ENCODE measurements around the gene CACNB2. TPM values are rescaled to one million over a fixed set of nuclear protein-coding genes. Genes with fewer than 3 reads are reported as not detected.

Gene CACNB2
- total and polyA plus RNA-seq, 4 donors, result 2.8 to 14.6 (median 7.7) TPM

DNA sequence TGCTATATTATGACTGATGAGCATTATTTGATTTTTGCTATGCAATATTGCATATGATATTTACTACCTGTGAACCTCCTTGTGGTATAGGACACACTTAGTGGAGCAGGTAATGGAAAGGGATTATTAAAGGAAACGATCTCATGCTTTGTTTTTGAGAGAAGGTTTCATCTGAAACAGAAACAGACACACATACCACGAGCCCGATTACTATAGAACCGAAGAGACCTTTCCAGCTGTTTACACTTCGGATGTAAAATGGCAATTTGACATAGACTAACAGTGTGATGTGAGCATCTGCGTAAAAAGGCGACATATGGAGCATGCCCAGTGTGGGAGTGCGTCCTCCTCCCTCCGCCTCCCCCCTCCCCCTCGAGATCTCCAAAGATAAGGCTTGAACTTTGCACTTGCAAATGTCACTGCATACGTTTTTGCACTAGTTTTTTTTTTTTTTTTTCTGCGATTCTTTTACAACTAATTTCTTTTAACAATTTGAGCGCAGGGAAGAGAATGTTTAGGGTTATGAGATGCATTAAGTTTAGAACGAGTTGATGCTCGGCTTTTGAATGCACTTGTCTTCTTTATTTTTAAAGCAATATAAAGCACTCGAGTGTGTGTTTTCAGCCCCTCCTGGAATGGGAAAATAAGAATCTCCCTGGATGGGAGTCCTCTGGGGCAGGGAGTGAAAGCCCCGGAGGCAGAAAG lies 260.1 kb downstream of the CACNB2 start:
- Histone ChIP-seq H3K36me3 (ENCODE audit: control insufficient read depth in 1 of 2, insufficient read depth in 2 of 2, low read length in 1 of 2) (no peaks in the 10 kb centered on the region), H3K4me1 (ENCODE audit: control insufficient read depth in 1 of 2, insufficient read depth in 2 of 2, low read length in 2 of 2) (no peaks in the 10 kb centered on the region), H3K9me3 (ENCODE audit: control insufficient read depth, low read length) (no peaks in the 10 kb centered on the region), H3K27me3 (ENCODE audit: control insufficient read depth in 1 of 2, insufficient read depth in 2 of 2, low read length in 1 of 2) (no peaks in the 10 kb centered on the region), H3K27ac (ENCODE audit: low read depth in 1 of 2, low read length in 2 of 2) (no peak overlapping the region), H3K4me3 (ENCODE audit: low read length in 2 of 2) (peak overlapping the region; percentile 12 to 44)
- intact Hi-C loops (cut with DNase I), result no loop called here
- 5 to 12% methylated on average over 17 of the region's 17 CpGs for WGBS, 2 donors
- DNase-seq (no peak), ATAC-seq (ENCODE audit: low FRiP score) (no peak)

DNA sequence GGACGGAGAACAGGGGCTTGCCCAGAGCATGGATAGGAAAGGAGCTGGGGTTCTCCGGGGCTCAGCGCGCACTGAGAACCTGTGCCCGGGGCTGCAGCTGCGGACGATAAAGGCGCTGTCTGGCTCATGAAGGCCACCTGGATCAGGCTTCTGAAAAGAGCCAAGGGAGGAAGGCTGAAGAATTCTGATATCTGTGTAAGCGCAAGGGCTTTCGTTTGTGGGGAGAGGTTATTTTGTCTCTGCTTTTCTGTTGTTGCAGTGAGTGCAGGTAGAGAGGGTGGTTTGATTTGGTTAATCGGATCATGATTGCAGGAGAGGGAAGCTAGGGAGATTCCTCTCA lies 260.7 kb downstream of the CACNB2 start:
- H3K36me3 ChIP-seq (ENCODE audit: control insufficient read depth in 1 of 2, insufficient read depth in 2 of 2, low read length in 1 of 2), result no peaks in the 10 kb centered on the region
- ATAC-seq (ENCODE audit: low FRiP score) (peak; percentile 63), DNase-seq (no peak)
- no peaks in the 10 kb centered on the region for H3K27me3 ChIP-seq (ENCODE audit: control insufficient read depth in 1 of 2, insufficient read depth in 2 of 2, low read length in 1 of 2)
- WGBS, 2 donors, result 11 to 19% methylated on average over 11 of the region's 11 CpGs
- no peak overlapping the region for H3K27ac ChIP-seq (ENCODE audit: low read depth in 1 of 2, low read length in 2 of 2)
- H3K4me1 ChIP-seq (ENCODE audit: control insufficient read depth in 1 of 2, insufficient read depth in 2 of 2, low read length in 2 of 2), result no peaks in the 10 kb centered on the region
- intact Hi-C loops (cut with DNase I), result no loop called here
- peak overlapping the region in 1 of 2 donors; percentile 44 for H3K4me3 ChIP-seq (ENCODE audit: low read length in 2 of 2)
- H3K9me3 ChIP-seq (ENCODE audit: control insufficient read depth, low read length), result no peaks in the 10 kb centered on the region

DNA sequence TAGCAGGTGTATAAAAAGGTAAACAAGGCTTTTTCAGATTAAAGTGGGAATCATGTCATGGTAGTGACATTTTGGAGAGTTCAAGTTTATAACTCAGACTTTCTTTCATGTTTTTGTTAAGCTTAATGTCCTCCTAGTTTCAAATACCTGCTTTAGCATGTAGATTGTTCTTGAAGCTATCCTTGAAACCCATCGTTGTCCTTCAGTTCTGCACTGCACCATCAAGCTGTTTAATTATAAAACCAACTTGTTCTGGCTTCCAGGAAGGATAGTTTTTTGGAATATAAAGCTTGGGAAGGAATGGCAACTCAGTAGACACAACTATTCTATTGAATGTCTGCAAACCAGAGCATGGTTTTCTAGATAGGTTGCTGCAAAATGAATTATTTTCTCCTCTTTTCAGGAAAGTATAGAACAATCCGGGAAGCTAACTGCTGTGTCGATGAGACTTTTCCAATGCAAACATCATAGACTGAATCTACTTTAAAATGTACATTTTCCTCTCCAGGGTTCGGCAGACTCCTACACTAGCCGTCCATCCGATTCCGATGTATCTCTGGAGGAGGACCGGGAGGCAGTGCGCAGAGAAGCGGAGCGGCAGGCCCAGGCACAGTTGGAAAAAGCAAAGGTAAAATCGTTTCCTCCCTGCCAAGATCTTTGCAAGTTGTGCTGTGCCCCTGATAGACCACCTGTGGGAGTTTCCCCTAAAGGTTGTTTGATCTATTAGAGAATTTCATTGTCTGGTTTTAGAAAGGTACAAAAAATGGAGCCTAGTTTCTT lies 261.4 kb downstream of the CACNB2 start:
- intact Hi-C loops (cut with DNase I), result no loop called here
- 94 to 96% methylated on average over 12 of the region's 12 CpGs for WGBS, 2 donors
- Histone ChIP-seq H3K27me3 (ENCODE audit: control insufficient read depth in 1 of 2, insufficient read depth in 2 of 2, low read length in 1 of 2) (no peaks in the 10 kb centered on the region), H3K9me3 (ENCODE audit: control insufficient read depth, low read length) (no peaks in the 10 kb centered on the region), H3K4me3 (ENCODE audit: low read length in 2 of 2) (no peak overlapping the region), H3K4me1 (ENCODE audit: control insufficient read depth in 1 of 2, insufficient read depth in 2 of 2, low read length in 2 of 2) (no peaks in the 10 kb centered on the region), H3K27ac (ENCODE audit: low read depth in 1 of 2, low read length in 2 of 2) (no peak overlapping the region), H3K36me3 (ENCODE audit: control insufficient read depth in 1 of 2, insufficient read depth in 2 of 2, low read length in 1 of 2) (no peaks in the 10 kb centered on the region)
- no peak for DNase-seq
- no peak for ATAC-seq (ENCODE audit: low FRiP score)

DNA sequence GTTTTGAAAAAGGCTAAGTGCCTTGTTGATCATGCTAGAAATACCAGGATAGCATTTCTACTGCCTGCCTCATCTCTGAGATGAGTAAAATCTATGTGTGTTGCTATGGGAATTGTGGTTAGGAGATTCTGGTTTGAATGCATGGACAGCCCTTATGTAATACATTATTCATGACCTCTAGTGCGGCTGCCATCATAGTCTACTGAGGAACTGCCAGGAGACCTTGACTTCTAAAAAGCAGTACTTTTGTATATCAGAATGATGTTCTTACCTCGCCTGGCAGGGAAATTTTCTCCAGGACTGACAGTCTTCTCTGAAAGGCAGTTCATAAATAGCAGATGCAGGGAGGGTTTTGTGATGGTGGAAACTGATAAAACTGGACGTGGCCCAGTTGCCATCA lies 262.6 kb downstream of the CACNB2 start:
- 94 to 97% methylated on average over 3 of the region's 3 CpGs for WGBS, 2 donors
- Histone ChIP-seq H3K9me3 (ENCODE audit: control insufficient read depth, low read length) (no peaks in the 10 kb centered on the region), H3K27ac (ENCODE audit: low read depth in 1 of 2, low read length in 2 of 2) (no peak overlapping the region), H3K36me3 (ENCODE audit: control insufficient read depth in 1 of 2, insufficient read depth in 2 of 2, low read length in 1 of 2) (no peaks in the 10 kb centered on the region), H3K27me3 (ENCODE audit: control insufficient read depth in 1 of 2, insufficient read depth in 2 of 2, low read length in 1 of 2) (no peaks in the 10 kb centered on the region), H3K4me3 (ENCODE audit: low read length in 2 of 2) (no peak overlapping the region), H3K4me1 (ENCODE audit: control insufficient read depth in 1 of 2, insufficient read depth in 2 of 2, low read length in 2 of 2) (no peaks in the 10 kb centered on the region)
- ATAC-seq (ENCODE audit: low FRiP score) (no peak), DNase-seq (no peak)
- intact Hi-C loops (cut with DNase I), result no loop called here

- no peak for ATAC-seq (ENCODE audit: low FRiP score)
- H3K27ac ChIP-seq (ENCODE audit: low read depth in 1 of 2, low read length in 2 of 2), result no peak overlapping the region
- H3K4me3 ChIP-seq (ENCODE audit: low read length in 2 of 2), result no peak overlapping the region
- no peaks in the 10 kb centered on the region for H3K4me1 ChIP-seq (ENCODE audit: control insufficient read depth in 1 of 2, insufficient read depth in 2 of 2, low read length in 2 of 2)
- H3K9me3 ChIP-seq (ENCODE audit: control insufficient read depth, low read length), result no peaks in the 10 kb centered on the region
- no peak for DNase-seq
- H3K27me3 ChIP-seq (ENCODE audit: control insufficient read depth in 1 of 2, insufficient read depth in 2 of 2, low read length in 1 of 2), result no peaks in the 10 kb centered on the region
- 93 to 95% methylated on average over 5 of the region's 5 CpGs for WGBS, 2 donors
- intact Hi-C loops (cut with DNase I), result no loop called here
- H3K36me3 ChIP-seq (ENCODE audit: control insufficient read depth in 1 of 2, insufficient read depth in 2 of 2, low read length in 1 of 2), result no peaks in the 10 kb centered on the region
These were observed 264.3 kb downstream of the CACNB2 start for GRCh38 chr10:18404530-18404929.

- intact Hi-C loops (cut with DNase I), result no loop called here
- 95 to 97% methylated on average over 4 of the region's 4 CpGs for WGBS, 2 donors
- no peaks in the 10 kb centered on the region for H3K9me3 ChIP-seq (ENCODE audit: control insufficient read depth, low read length)
- no peak for DNase-seq
- ATAC-seq (ENCODE audit: low FRiP score), result no peak
- H3K4me3 ChIP-seq (ENCODE audit: low read length in 2 of 2), result no peak overlapping the region
- no peaks in the 10 kb centered on the region for H3K36me3 ChIP-seq (ENCODE audit: control insufficient read depth in 1 of 2, insufficient read depth in 2 of 2, low read length in 1 of 2)
- no peaks in the 10 kb centered on the region for H3K4me1 ChIP-seq (ENCODE audit: control insufficient read depth in 1 of 2, insufficient read depth in 2 of 2, low read length in 2 of 2)
- no peak overlapping the region for H3K27ac ChIP-seq (ENCODE audit: low read depth in 1 of 2, low read length in 2 of 2)
- H3K27me3 ChIP-seq (ENCODE audit: control insufficient read depth in 1 of 2, insufficient read depth in 2 of 2, low read length in 1 of 2), result no peaks in the 10 kb centered on the region
These were observed 265.9 kb downstream of the CACNB2 start for GRCh38 chr10:18406136-18406535.

- no peaks in the 10 kb centered on the region for H3K27me3 ChIP-seq (ENCODE audit: control insufficient read depth in 1 of 2, insufficient read depth in 2 of 2, low read length in 1 of 2)
- H3K27ac ChIP-seq (ENCODE audit: low read depth in 1 of 2, low read length in 2 of 2), result no peak overlapping the region
- H3K4me1 ChIP-seq (ENCODE audit: control insufficient read depth in 1 of 2, insufficient read depth in 2 of 2, low read length in 2 of 2), result peaks cover 0 to 7% of the 10 kb centered on the region in 2 donors
- no peak for ATAC-seq (ENCODE audit: low FRiP score)
- WGBS, 2 donors, result 84 to 90% methylated on average over 4 of the region's 4 CpGs
- no peaks in the 10 kb centered on the region for H3K9me3 ChIP-seq (ENCODE audit: control insufficient read depth, low read length)
- no peaks in the 10 kb centered on the region for H3K36me3 ChIP-seq (ENCODE audit: control insufficient read depth in 1 of 2, insufficient read depth in 2 of 2, low read length in 1 of 2)
- no peak overlapping the region for H3K4me3 ChIP-seq (ENCODE audit: low read length in 2 of 2)
- DNase-seq, result no peak
- intact Hi-C loops (cut with DNase I), result no loop called here
These were observed 269.6 kb downstream of the CACNB2 start for GRCh38 chr10:18409599-18410397.

DNA sequence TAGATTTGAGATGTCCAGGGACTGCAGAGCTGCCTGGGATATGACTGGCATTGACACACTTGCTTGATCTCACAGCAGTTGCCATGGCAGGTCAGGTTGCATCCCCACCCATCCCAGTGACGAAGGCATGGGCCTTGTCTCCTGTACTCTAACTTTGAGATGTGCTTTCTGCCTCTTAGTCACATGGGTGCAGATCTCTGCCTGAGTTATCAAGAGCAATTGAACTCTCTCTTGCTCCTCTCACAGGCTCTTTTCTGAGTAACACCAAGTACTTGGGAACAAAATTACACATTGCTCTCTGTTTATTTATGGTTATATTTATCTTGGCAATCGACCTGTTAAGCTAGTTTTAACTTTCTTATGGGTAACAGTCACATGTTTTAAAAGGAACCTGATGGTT lies 273.8 kb downstream of the CACNB2 start:
- Histone ChIP-seq H3K9me3 (ENCODE audit: control insufficient read depth, low read length) (no peaks in the 10 kb centered on the region), H3K36me3 (ENCODE audit: control insufficient read depth in 1 of 2, insufficient read depth in 2 of 2, low read length in 1 of 2) (no peaks in the 10 kb centered on the region), H3K27me3 (ENCODE audit: control insufficient read depth in 1 of 2, insufficient read depth in 2 of 2, low read length in 1 of 2) (no peaks in the 10 kb centered on the region), H3K4me3 (ENCODE audit: low read length in 2 of 2) (no peak overlapping the region), H3K27ac (ENCODE audit: low read depth in 1 of 2, low read length in 2 of 2) (peak overlapping the region in 1 of 2 donors; percentile 4), H3K4me1 (ENCODE audit: control insufficient read depth in 1 of 2, insufficient read depth in 2 of 2, low read length in 2 of 2) (peaks cover 2 to 7% of the 10 kb centered on the region in 2 donors)
- intact Hi-C loops (cut with DNase I), result no loop called here
- DNase-seq, result no peak
- ATAC-seq (ENCODE audit: low FRiP score), result peak; percentile 46
- 11 to 13% methylated on average over 2 of the region's 2 CpGs for WGBS, 2 donors

All from aorta (tissue), 5 donors.